ENCODE data around the gene LACC1.

GRCh38 chr13:43935878-43936277 lies 56.2 kb downstream of the LACC1 start:
- no peak for TF ChIP-seq POLR2AphosphoS5 (IDR thresholded peaks at IDR 0.05)
- TF ChIP-seq EP300 (IDR thresholded peaks at IDR 0.05): no peak
- TF ChIP-seq CTCF (IDR thresholded peaks at IDR 0.05): no peak

Data from sigmoid colon (tissue), 4 donors.